Smooth muscle cell (in vitro differentiated cells): Measurements from ENCODE around the gene MCHR1. TPM values are rescaled to one million over a fixed set of nuclear protein-coding genes. Genes with fewer than 3 reads are reported as not detected.

ENCODE experiments used
- DNase-seq: peaks from one replicate; lab custom pipeline; 2025; ENCODE audit not compliant: unreplicated experiment; lab: John Stamatoyannopoulos, UW
- H2AFZ ChIP-seq: fragments of 200-600 bp; sonication (generic); 2 replicates; pipeline ENCODE4 v1.6.0; 2016; ENCODE audit warnings: antibody characterized with exemption, low read depth, mild to moderate bottlenecking
- H3F3A ChIP-seq: fragments of 200-600 bp; sonication (generic); 2 replicates; pipeline ENCODE4 v1.6.0; 2017; ENCODE audit warnings: antibody characterized with exemption, low read depth
- H3K27ac ChIP-seq: fragments of 200-600 bp; sonication (generic); 2 replicates; pipeline ENCODE4 v1.5.1; 2016; ENCODE audit warnings: low read depth, mild to moderate bottlenecking
- H3K27me3 ChIP-seq: fragments of 200-600 bp; sonication (generic); 2 replicates; pipeline ENCODE4 v1.6.1; 2016; ENCODE audit warnings: low read depth, mild to moderate bottlenecking
- H3K36me3 ChIP-seq: fragments of 200-600 bp; sonication (generic); 2 replicates; pipeline ENCODE4 v1.5.1; 2016; ENCODE audit warnings: low read depth
- H3K4me1 ChIP-seq: fragments of 200-600 bp; sonication (generic); 2 replicates; pipeline ENCODE4 v1.5.1; 2016; ENCODE audit warnings: low read depth
- H3K4me2 ChIP-seq: fragments of 200-600 bp; sonication (generic); 2 replicates; pipeline ENCODE4 v1.6.0; 2016; ENCODE audit warnings: mild to moderate bottlenecking
- H3K4me3 ChIP-seq: fragments of 200-600 bp; sonication (generic); 2 replicates; pipeline ENCODE4 v1.5.1; 2016; ENCODE audit warnings: mild to moderate bottlenecking
- H3K79me2 ChIP-seq: fragments of 200-600 bp; sonication (generic); 2 replicates; pipeline ENCODE4 v1.6.0; 2016; ENCODE audit warnings: low read depth, mild to moderate bottlenecking
- H3K9ac ChIP-seq: fragments of 200-600 bp; sonication (generic); 2 replicates; pipeline ENCODE4 v1.6.0; 2016; ENCODE audit warnings: low read depth
- H3K9me3 ChIP-seq: fragments of 200-600 bp; sonication (generic); replicated peaks from 2 replicates; pipeline ENCODE4 v1.5.1; 2016; ENCODE audit warnings: low read depth
- H4K20me1 ChIP-seq: fragments of 200-600 bp; sonication (generic); 2 replicates; pipeline ENCODE4 v1.6.0; 2016; ENCODE audit warnings: low read depth
- CTCF ChIP-seq: fragments of 200-600 bp; sonication (generic); IDR thresholded peaks from 2 replicates; pipeline ENCODE4 v1.5.1; 2017; ENCODE audit warnings: borderline replicate concordance, mild to moderate bottlenecking, antibody characterized with exemption; ENCODE audit not compliant: insufficient read depth, poor library complexity, severe bottlenecking
- WGBS: methylation state at CpG from one replicate; pipeline ENCODE4 v1.1.7; 2016; ENCODE audit warnings: low lambda C conversion rate; 5-methylcytosine and 5-hydroxymethylcytosine counted together
- polyA plus RNA-seq: library from polyadenylated mRNA; unstranded; fragments of >200 nt; fragmentation: Nextera tagmentation; extraction: Ambion mirVana; gene quantifications from 2 replicates; pipeline ENCODE4 v1.2.1, GENCODE V29; 2016
- total RNA-seq: library from RNA; depleted of rRNA; stranded (reverse); fragments of >200 nt; gene quantifications from 2 replicates; pipeline ENCODE4 v1.2.3, GENCODE V29; 2014

The MCHR1 gene
- total and polyA plus RNA-seq, 2 experiments from 2014 or later: 18.9 to 24.6 TPM

- Histone ChIP-seq H3K4me2 (no peak overlapping the region), H3K4me3 (no peak overlapping the region), H3K27ac (no peak overlapping the region), H3F3A (peaks cover 12% of the 10 kb centered on the region), H4K20me1 (no peaks in the 10 kb centered on the region), H3K36me3 (no peaks in the 10 kb centered on the region), H3K27me3 (no peaks in the 10 kb centered on the region), H3K79me2 (no peaks in the 10 kb centered on the region), H3K4me1 (peaks cover 30% of the 10 kb centered on the region), H3K9me3 (no peaks in the 10 kb centered on the region), H2AFZ (no peak overlapping the region), H3K9ac (no peak overlapping the region)
- 87% methylated on average over 3 of the region's 3 CpGs for WGBS
- DNase-seq: no peak
- TF ChIP-seq CTCF: no peak
Measured at GRCh38 chr22:40676644-40677043, 2.6 kb upstream of the MCHR1 start.

DNA sequence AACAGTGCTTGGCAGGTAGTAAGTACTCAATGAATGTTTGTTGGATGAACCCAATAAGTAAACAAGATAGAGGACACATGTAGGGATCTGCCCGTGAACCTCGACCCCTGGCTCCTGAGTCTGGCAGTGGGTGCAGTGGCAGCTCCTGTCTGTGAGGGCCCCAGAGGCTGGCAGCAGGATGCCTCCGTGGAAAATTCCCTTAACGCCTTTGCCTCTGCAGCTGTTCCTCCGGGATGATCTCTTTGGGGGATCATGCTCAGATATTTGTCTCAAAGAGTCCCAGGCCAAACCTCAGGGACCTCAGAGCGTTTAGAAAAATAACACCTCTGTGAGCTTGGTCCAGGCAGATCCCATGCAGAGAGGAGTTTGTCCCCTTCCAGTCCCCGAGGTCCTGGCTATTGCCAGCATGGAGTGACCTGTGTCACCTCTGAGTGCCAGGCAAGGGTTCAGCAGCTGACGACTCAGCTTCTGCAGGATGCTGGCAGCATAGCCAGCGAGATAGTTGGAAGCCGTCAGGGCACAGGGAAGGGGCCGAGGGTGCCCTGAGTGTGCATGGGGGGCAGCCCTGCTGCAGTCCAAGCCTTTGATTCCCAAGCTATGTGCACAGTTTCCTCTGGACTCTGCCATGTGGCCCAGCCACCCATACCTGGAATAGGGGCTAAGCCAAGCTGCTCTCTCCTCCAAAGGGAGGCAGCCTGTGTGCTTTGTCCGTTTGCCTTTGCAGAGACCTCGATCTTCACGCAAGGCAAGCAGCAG lies 613 bp upstream of the MCHR1 start:
- no peaks in the 10 kb centered on the region for H3K9me3 ChIP-seq
- no peak overlapping the region for H3K4me3 ChIP-seq
- no peak for DNase-seq
- peaks cover 38% of the 10 kb centered on the region for H3K4me1 ChIP-seq
- H3K4me2 ChIP-seq: peak overlapping the region; percentile 81
- 48% methylated on average over 14 of the region's 14 CpGs for WGBS
- H3K9ac ChIP-seq: no peak overlapping the region
- H2AFZ ChIP-seq: peak overlapping the region; percentile 53
- H3K27ac ChIP-seq: peak overlapping the region; percentile 92
- no peaks in the 10 kb centered on the region for H4K20me1 ChIP-seq
- TF ChIP-seq CTCF: no peak
- H3F3A ChIP-seq: peaks cover 23% of the 10 kb centered on the region
- no peaks in the 10 kb centered on the region for H3K36me3 ChIP-seq
- H3K79me2 ChIP-seq: no peaks in the 10 kb centered on the region
- no peaks in the 10 kb centered on the region for H3K27me3 ChIP-seq

GRCh38 chr22:40679964-40680818 lies 907 bp downstream of the MCHR1 start:
- peak overlapping the region; percentile 81 for H3K4me2 ChIP-seq
- peak; percentile 32 for TF ChIP-seq CTCF
- no peaks in the 10 kb centered on the region for H3K36me3 ChIP-seq
- H3K27me3 ChIP-seq: no peaks in the 10 kb centered on the region
- WGBS: 11% methylated on average over 9 of the region's 9 CpGs
- peaks cover 46% of the 10 kb centered on the region for H3K4me1 ChIP-seq
- peak overlapping the region; percentile 39 for H3K4me3 ChIP-seq
- H4K20me1 ChIP-seq: no peaks in the 10 kb centered on the region
- peaks cover 23% of the 10 kb centered on the region for H3F3A ChIP-seq
- H3K9ac ChIP-seq: peak overlapping the region; percentile 72
- H2AFZ ChIP-seq: no peak overlapping the region
- H3K79me2 ChIP-seq: no peaks in the 10 kb centered on the region
- no peaks in the 10 kb centered on the region for H3K9me3 ChIP-seq
- peak overlapping the region; percentile 92 for H3K27ac ChIP-seq
- DNase-seq: no peak
